HepG2 (cell line): Measurements from ENCODE around the gene STS. TPM values are rescaled to one million over a fixed set of nuclear protein-coding genes. Genes with fewer than 3 reads are reported as not detected.

Experiments used
- ATAC-seq: fragments of 200-7000 bp; cut with Tn5 transposase; 3 replicates; pipeline ENCODE4 v1.9.1; 2020; ENCODE audit warnings: mild to moderate bottlenecking, moderate library complexity
- BruUV-seq: library from RNA; stranded (reverse); fragments of 400-500 nt; replicated peaks from 2 replicates; lab custom pipeline; 2021; lab: Mats Ljungman, UMichigan
- CTCF ChIA-PET: fragments of 300-600 bp; formaldehyde crosslinking; extraction: SDS; loops from one replicate; lab custom pipeline; 2021; ENCODE audit warnings: low total read pairs, inconsistent platforms, low intra/inter-chr PET ratio; lab: Yijun Ruan, JAX
- POLR2A ChIA-PET: fragments of 350-600 bp; sonication (Branson Sonifier 250); formaldehyde crosslinking; loops from one replicate; lab custom pipeline; 2020; ENCODE audit warnings: antibody characterized with exemption, inconsistent platforms; lab: Yijun Ruan, JAX
- DNase-seq: peaks from one replicate; pipeline ENCODE4 v3.0.0-alpha.2; 2015; ENCODE audit warnings: low spot score
- FAIRE-seq: peaks from 3 replicates; lab custom pipeline; 2011; peaks lifted over from hg19 to GRCh38; lab: Jason Lieb, UNC
- H2AFZ ChIP-seq: one replicate; pipeline ENCODE4 v1.6.1; 2011; ENCODE audit warnings: low read length, inconsistent platforms
- H3K27ac ChIP-seq: fragments of 300-600 bp; 3 replicates; pipeline ENCODE4 v1.8.0; 2011; ENCODE audit warnings: mixed run types, mild to moderate bottlenecking, mixed read lengths, low read length, inconsistent platforms; ENCODE audit not compliant: insufficient read depth; ENCODE audit errors: extremely low read length
- H3K27me3 ChIP-seq, 2 experiments: fragments of 200-600 bp in 1 of 2; 2 replicates in 1 of 2; 3 replicates in 1 of 2; pipeline versions ENCODE4 v1.6.0 to v1.8.0; 2011; ENCODE audit warnings: low read length in 2 of 2, mild to moderate bottlenecking in 2 of 2, moderate library complexity in 2 of 2, inconsistent platforms in 1 of 2; ENCODE audit not compliant: insufficient read depth in 2 of 2, control insufficient read depth in 1 of 2
- H3K36me3 ChIP-seq, 2 experiments: fragments of 200-600 bp in 1 of 2; replicated peaks in 1 of 2; 2 replicates in 1 of 2; 3 replicates in 1 of 2; pipeline versions ENCODE4 v1.5.1 to v1.8.0; 2011; ENCODE audit warnings: low read length in 2 of 2, inconsistent platforms in 1 of 2; ENCODE audit not compliant: insufficient read depth in 2 of 2, control insufficient read depth in 1 of 2
- H3K4me1 ChIP-seq: 2 replicates; pipeline ENCODE4 v1.5.1; 2012; ENCODE audit warnings: low read length, inconsistent platforms; ENCODE audit not compliant: insufficient read depth
- H3K4me2 ChIP-seq: 2 replicates; pipeline ENCODE4 v1.6.0; 2011; ENCODE audit warnings: low read depth, low read length, inconsistent platforms
- H3K4me3 ChIP-seq, 3 experiments: fragments of 200-600 bp in 1 of 3; sonication (generic), shearing (Covaris generic) in 1 of 3; replicated peaks in 1 of 3; 2 replicates each; pipeline ENCODE4 v1.5.1; 2011 to 2016; ENCODE audit warnings: low read length in 3 of 3, inconsistent platforms in 2 of 3, low read depth in 2 of 3, mild to moderate bottlenecking in 2 of 3, control low read depth in 1 of 3, mixed read lengths in 1 of 3; ENCODE audit not compliant: insufficient read depth in 1 of 3
- H3K79me2 ChIP-seq: one replicate; pipeline ENCODE4 v1.6.1; 2011; ENCODE audit warnings: low read length, inconsistent platforms; ENCODE audit not compliant: insufficient read depth
- H3K9ac ChIP-seq: 2 replicates; pipeline ENCODE4 v1.6.0; 2011; ENCODE audit warnings: mild to moderate bottlenecking, low read depth, low read length, inconsistent platforms; ENCODE audit not compliant: insufficient read depth
- H3K9me3 ChIP-seq: 2 replicates; pipeline ENCODE4 v1.5.1; 2012; ENCODE audit warnings: mild to moderate bottlenecking, low read length
- H4K20me1 ChIP-seq: 2 replicates; pipeline ENCODE4 v1.6.0; 2011; ENCODE audit warnings: inconsistent platforms, mild to moderate bottlenecking, low read length, moderate library complexity; ENCODE audit not compliant: insufficient read depth
- CBX1 ChIP-seq: IDR thresholded peaks from one replicate; pipeline ENCODE4 v1.6.1; 2016; ENCODE audit warnings: antibody characterized with exemption, low read depth
- MTA3 ChIP-seq: sonication (generic); formaldehyde crosslinking; IDR thresholded peaks from 2 replicates; pipeline ENCODE4 v1.4.0; 2020; ENCODE audit warnings: missing genetic modification reagents
- NFIC ChIP-seq: IDR thresholded peaks from 2 replicates; pipeline ENCODE4 v1.6.1; 2012; ENCODE audit warnings: mild to moderate bottlenecking, low read length, inconsistent platforms
- NR2F2 ChIP-seq: IDR thresholded peaks from 2 replicates; pipeline ENCODE4 v1.6.1; 2012; ENCODE audit warnings: low read depth, inconsistent platforms, borderline replicate concordance
- NR2F6 ChIP-seq, 2 experiments: IDR thresholded peaks; 2 replicates each; pipeline ENCODE4 v1.6.1; 2016; ENCODE audit warnings: antibody characterized with exemption in 1 of 2, mild to moderate bottlenecking in 1 of 2
- PHF8 ChIP-seq: sonication (generic); formaldehyde crosslinking; IDR thresholded peaks from 2 replicates; pipeline ENCODE4 v1.5.0; 2020; ENCODE audit warnings: missing genetic modification reagents
- STAT6 ChIP-seq: sonication (generic); formaldehyde crosslinking; IDR thresholded peaks from 2 replicates; pipeline ENCODE4 v1.4.0; 2020; ENCODE audit warnings: missing genetic modification reagents, mild to moderate bottlenecking, borderline replicate concordance
- THAP7 ChIP-seq: sonication (generic); formaldehyde crosslinking; IDR thresholded peaks from 2 replicates; pipeline ENCODE4 v1.8.1; 2023; ENCODE audit warnings: mild to moderate bottlenecking, missing genetic modification reagents
- TP53 ChIP-seq: sonication (generic); formaldehyde crosslinking; conservative IDR thresholded peaks from 2 replicates; pipeline ENCODE4 v1.4.0; 2020; ENCODE audit warnings: missing genetic modification reagents
- ZNF367 ChIP-seq: sonication (generic); formaldehyde crosslinking; IDR thresholded peaks from 2 replicates; pipeline ENCODE4 v1.4.0; 2020; ENCODE audit warnings: missing genetic modification reagents, borderline replicate concordance
- ZNF546 ChIP-seq: sonication (generic); formaldehyde crosslinking; conservative IDR thresholded peaks from 2 replicates; pipeline ENCODE4 v1.8.1; 2023; ENCODE audit warnings: mild to moderate bottlenecking, missing genetic modification reagents
- WGBS: methylation state at CpG from one replicate; pipeline ENCODE4 v1.1.6; 2017; ENCODE audit warnings: low lambda C conversion rate; 5-methylcytosine and 5-hydroxymethylcytosine counted together
- in situ Hi-C: cut with HindIII; loops from 2 replicates; pipeline ENCODE4 v1.10.0; 2017; ENCODE audit warnings: low pct_unique_long_range_greater_than_20kb; ENCODE audit not compliant: extremely low pct_ligation_motif_present
- intact Hi-C: fragments of 100-400 bp; cut with micrococcal nuclease; formaldehyde crosslinking; loops from one replicate; pipeline ENCODE4 v1.10.0; 2022; ENCODE audit not compliant: unreplicated experiment
- polyA plus RNA-seq, 8 experiments: library from polyadenylated mRNA; depleted of rRNA in 3 of 8; stranded (reverse) in 7 of 8; unstranded in 1 of 8; fragments of >200 nt; fragmentation: Illumina TruSeq in 4 of 8; extraction: Trizol in 4 of 8; gene quantifications; 2 replicates each; pipeline versions ENCODE4 v1.2.1 to v1.2.3, GENCODE V29; 2011 to 2016; ENCODE audit warnings: low read depth in 4 of 8, missing spikeins in 1 of 8, mixed read lengths in 1 of 8; ENCODE audit not compliant: insufficient read depth in 1 of 8
- total RNA-seq, 5 experiments: library from RNA; depleted of rRNA; stranded (reverse); fragments of >200 nt; fragmentation: Illumina TruSeq; extraction: Trizol; gene quantifications; 2 replicates each; pipeline ENCODE4 v1.2.3, GENCODE V29; 2016; ENCODE audit warnings: low read depth in 1 of 5
- TF ChIP-seq, protein P1 (sequence below): sonication (generic); formaldehyde crosslinking; IDR thresholded peaks from 2 replicates; pipeline ENCODE4 v1.5.0; 2020; ENCODE audit warnings: missing genetic modification reagents, mild to moderate bottlenecking, borderline replicate concordance
- TF ChIP-seq, protein P2 (sequence below): sonication (generic); formaldehyde crosslinking; conservative IDR thresholded peaks from 2 replicates; pipeline ENCODE4 v1.5.0; 2020; ENCODE audit warnings: missing genetic modification reagents
- TF ChIP-seq, protein P3 (sequence below): sonication (generic); formaldehyde crosslinking; IDR thresholded peaks from 2 replicates; pipeline ENCODE4 v1.4.0; 2020; ENCODE audit warnings: missing genetic modification reagents, borderline replicate concordance
- TF ChIP-seq, protein P4 (sequence below): sonication (generic); formaldehyde crosslinking; IDR thresholded peaks from 2 replicates; pipeline ENCODE4 v1.4.0; 2020; ENCODE audit warnings: missing genetic modification reagents

The STS gene
- total and polyA plus RNA-seq, 2 of the 13 experiments (the other 11 are each of a cell fraction or from before 2014, with no cell fraction given), result 0.87 to 1.5 TPM

DNA sequence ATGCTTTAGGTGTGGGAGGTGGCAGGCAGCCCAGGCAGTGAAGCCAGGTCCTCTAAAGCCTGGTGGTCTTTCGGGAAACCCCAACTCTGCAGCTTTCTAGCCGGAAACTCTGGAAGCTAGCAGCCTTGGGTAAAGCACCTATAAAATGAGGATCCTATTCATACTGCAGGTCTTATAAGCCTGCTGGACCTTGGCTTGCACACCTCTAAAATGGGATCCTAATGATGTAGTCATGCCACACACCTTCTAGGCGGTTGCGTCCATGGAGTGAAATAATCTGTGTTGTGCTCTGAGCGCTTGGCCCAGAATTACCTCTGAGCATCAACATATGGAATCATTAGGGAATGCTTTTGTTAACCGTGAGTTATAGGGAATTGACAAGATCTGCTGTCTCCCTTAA is 36.0 kb upstream of the STS start (continued):
- TF ChIP-seq THAP7 (CRISPR knock-in tag), result no peak
- TF ChIP-seq, all 625 proteins: peak for 0

GRCh38 chrX:7112071-7112470 is 35.4 kb upstream of the STS start:
- FAIRE-seq, result no peak
- no TSS peak for BruUV-seq
- intact Hi-C loops (no loop called here), in situ Hi-C loops (no loop called here)
- WGBS, result 98% methylated on average over 7 of the region's 7 CpGs
- no peak overlapping the region for H3K4me3 ChIP-seq
- H3K9ac ChIP-seq, result no peak overlapping the region
- H3K79me2 ChIP-seq, result no peaks in the 10 kb centered on the region
- no peak for DNase-seq
- peaks cover 9% of the 10 kb centered on the region for H3K4me1 ChIP-seq
- no peaks in the 10 kb centered on the region for H4K20me1 ChIP-seq
- no peaks in the 10 kb centered on the region for H3K36me3 ChIP-seq
- H3K27me3 ChIP-seq, result no peaks in the 10 kb centered on the region
- H2AFZ ChIP-seq, result no peak overlapping the region
- ChIA-PET CTCF (no interaction called here), POLR2A (no interaction called here)
- H3K27ac ChIP-seq, result no peak overlapping the region
- H3K4me2 ChIP-seq, result no peak overlapping the region
- H3K9me3 ChIP-seq, result no peaks in the 10 kb centered on the region
- no peak for ATAC-seq
- TF ChIP-seq NR2F6 (IDR thresholded peaks at IDR 0.05) (no peak), NR2F6 (CRISPR knock-in tag; IDR thresholded peaks at IDR 0.05) (no peak), MTA3 (CRISPR knock-in tag) (no peak), ZNF546 (CRISPR knock-in tag) (no peak), NFIC (no peak), NR2F2 (no peak), ZNF367 (no peak), STAT6 (no peak), TP53 (CRISPR knock-in tag) (no peak), CBX1 (no peak), PHF8 (CRISPR knock-in tag) (no peak)
- TF ChIP-seq, protein P1, sequence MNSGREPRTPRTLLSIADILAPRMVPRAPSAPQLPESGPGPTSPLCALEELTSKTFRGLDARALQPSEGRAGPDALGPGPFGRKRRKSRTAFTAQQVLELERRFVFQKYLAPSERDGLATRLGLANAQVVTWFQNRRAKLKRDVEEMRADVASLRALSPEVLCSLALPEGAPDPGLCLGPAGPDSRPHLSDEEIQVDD (CRISPR knock-in tag), result no peak
- TF ChIP-seq, protein P2, sequence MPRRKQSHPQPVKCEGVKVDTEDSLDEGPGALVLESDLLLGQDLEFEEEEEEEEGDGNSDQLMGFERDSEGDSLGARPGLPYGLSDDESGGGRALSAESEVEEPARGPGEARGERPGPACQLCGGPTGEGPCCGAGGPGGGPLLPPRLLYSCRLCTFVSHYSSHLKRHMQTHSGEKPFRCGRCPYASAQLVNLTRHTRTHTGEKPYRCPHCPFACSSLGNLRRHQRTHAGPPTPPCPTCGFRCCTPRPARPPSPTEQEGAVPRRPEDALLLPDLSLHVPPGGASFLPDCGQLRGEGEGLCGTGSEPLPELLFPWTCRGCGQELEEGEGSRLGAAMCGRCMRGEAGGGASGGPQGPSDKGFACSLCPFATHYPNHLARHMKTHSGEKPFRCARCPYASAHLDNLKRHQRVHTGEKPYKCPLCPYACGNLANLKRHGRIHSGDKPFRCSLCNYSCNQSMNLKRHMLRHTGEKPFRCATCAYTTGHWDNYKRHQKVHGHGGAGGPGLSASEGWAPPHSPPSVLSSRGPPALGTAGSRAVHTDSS, result no peak
- TF ChIP-seq, protein P3, sequence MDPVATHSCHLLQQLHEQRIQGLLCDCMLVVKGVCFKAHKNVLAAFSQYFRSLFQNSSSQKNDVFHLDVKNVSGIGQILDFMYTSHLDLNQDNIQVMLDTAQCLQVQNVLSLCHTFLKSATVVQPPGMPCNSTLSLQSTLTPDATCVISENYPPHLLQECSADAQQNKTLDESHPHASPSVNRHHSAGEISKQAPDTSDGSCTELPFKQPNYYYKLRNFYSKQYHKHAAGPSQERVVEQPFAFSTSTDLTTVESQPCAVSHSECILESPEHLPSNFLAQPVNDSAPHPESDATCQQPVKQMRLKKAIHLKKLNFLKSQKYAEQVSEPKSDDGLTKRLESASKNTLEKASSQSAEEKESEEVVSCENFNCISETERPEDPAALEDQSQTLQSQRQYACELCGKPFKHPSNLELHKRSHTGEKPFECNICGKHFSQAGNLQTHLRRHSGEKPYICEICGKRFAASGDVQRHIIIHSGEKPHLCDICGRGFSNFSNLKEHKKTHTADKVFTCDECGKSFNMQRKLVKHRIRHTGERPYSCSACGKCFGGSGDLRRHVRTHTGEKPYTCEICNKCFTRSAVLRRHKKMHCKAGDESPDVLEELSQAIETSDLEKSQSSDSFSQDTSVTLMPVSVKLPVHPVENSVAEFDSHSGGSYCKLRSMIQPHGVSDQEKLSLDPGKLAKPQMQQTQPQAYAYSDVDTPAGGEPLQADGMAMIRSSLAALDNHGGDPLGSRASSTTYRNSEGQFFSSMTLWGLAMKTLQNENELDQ (CRISPR knock-in tag), result no peak
- TF ChIP-seq, protein P4, sequence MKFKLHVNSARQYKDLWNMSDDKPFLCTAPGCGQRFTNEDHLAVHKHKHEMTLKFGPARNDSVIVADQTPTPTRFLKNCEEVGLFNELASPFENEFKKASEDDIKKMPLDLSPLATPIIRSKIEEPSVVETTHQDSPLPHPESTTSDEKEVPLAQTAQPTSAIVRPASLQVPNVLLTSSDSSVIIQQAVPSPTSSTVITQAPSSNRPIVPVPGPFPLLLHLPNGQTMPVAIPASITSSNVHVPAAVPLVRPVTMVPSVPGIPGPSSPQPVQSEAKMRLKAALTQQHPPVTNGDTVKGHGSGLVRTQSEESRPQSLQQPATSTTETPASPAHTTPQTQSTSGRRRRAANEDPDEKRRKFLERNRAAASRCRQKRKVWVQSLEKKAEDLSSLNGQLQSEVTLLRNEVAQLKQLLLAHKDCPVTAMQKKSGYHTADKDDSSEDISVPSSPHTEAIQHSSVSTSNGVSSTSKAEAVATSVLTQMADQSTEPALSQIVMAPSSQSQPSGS, result no peak
